ENCODE data around the gene SH3BP4.

Gene SH3BP4

GRCh38 chr2:235041221-235041917, 89.6 kb downstream of the SH3BP4 start:
- ChIA-PET POLR2A (no interaction called here), CTCF (no interaction called here)
- TF ChIP-seq CTCF (IDR thresholded peaks at IDR 0.05; ENCODE audit: insufficient read depth, low read length, missing control alignments), result no peak
- no peak for DNase-seq (ENCODE audit: low read depth, low spot score)
- H3K4me3 ChIP-seq (ENCODE audit: low read depth, low read length), result no peak overlapping the region

- POLR2A ChIA-PET, result no interaction called here
- CTCF ChIA-PET, result no interaction called here
- no peak for TF ChIP-seq CTCF (IDR thresholded peaks at IDR 0.05; ENCODE audit: insufficient read depth, low read length, missing control alignments)
- DNase-seq (ENCODE audit: low read depth, low spot score), result no peak
- no peak overlapping the region for H3K4me3 ChIP-seq (ENCODE audit: low read depth, low read length)
These were observed 90.2 kb downstream of the SH3BP4 start for GRCh38 chr2:235041918-235042575.

GRCh38 chr2:235042576-235043515, 91.0 kb downstream of the SH3BP4 start:
- DNase-seq (ENCODE audit: low read depth, low spot score), result no peak
- POLR2A ChIA-PET, result no interaction called here
- no peak for TF ChIP-seq CTCF (IDR thresholded peaks at IDR 0.05; ENCODE audit: insufficient read depth, low read length, missing control alignments)
- H3K4me3 ChIP-seq (ENCODE audit: low read depth, low read length), result no peak overlapping the region
- CTCF ChIA-PET, result no interaction called here

GRCh38 chr2:235043762-235044500, 92.1 kb downstream of the SH3BP4 start:
- CTCF ChIA-PET, result no interaction called here
- DNase-seq (ENCODE audit: low read depth, low spot score), result no peak
- H3K4me3 ChIP-seq (ENCODE audit: low read depth, low read length), result no peak overlapping the region
- no peak for TF ChIP-seq CTCF (IDR thresholded peaks at IDR 0.05; ENCODE audit: insufficient read depth, low read length, missing control alignments)
- POLR2A ChIA-PET, result no interaction called here

- CTCF ChIA-PET, result no interaction called here
- POLR2A ChIA-PET, result no interaction called here
- no peak overlapping the region for H3K4me3 ChIP-seq (ENCODE audit: low read depth, low read length)
- no peak for DNase-seq (ENCODE audit: low read depth, low spot score)
- TF ChIP-seq CTCF (IDR thresholded peaks at IDR 0.05; ENCODE audit: insufficient read depth, low read length, missing control alignments), result no peak
These were observed 92.9 kb downstream of the SH3BP4 start for GRCh38 chr2:235044501-235045271.

All from AG04449 (cell line).